SU-DHL-6 (cell line): Measurements from ENCODE around the gene PTGIR.

Source experiments
- H2AFZ ChIP-seq: fragments of 200-600 bp; sonication (generic); 2 replicates; pipeline ENCODE4 v1.6.1; 2014; ENCODE audit warnings: low read depth, mild to moderate bottlenecking, moderate library complexity, mixed read lengths, antibody characterized with exemption, low read length; ENCODE audit not compliant: severe bottlenecking
- H3F3A ChIP-seq: fragments of 200-600 bp; shearing (Covaris generic); 2 replicates; pipeline ENCODE4 v1.6.0; 2016; ENCODE audit warnings: antibody characterized with exemption, mild to moderate bottlenecking; ENCODE audit not compliant: insufficient read depth
- H3K27ac ChIP-seq: fragments of 200-600 bp; sonication (generic); 2 replicates; pipeline ENCODE4 v1.5.1; 2016; ENCODE audit warnings: low read depth, mild to moderate bottlenecking, low read length, moderate library complexity, mixed read lengths
- H3K27me3 ChIP-seq: fragments of 200-600 bp; sonication (generic), shearing (Covaris generic); 2 replicates; pipeline ENCODE4 v1.6.0; 2014; ENCODE audit warnings: mild to moderate bottlenecking, low read length
- H3K36me3 ChIP-seq: fragments of 200-600 bp; sonication (generic); 2 replicates; pipeline ENCODE4 v1.6.1; 2014; ENCODE audit warnings: mild to moderate bottlenecking, low read length, mixed read lengths
- H3K4me2 ChIP-seq: fragments of 300-600, 200-600 bp; shearing (Covaris generic), sonication (generic); 2 replicates; pipeline ENCODE4 v1.6.0; 2014; ENCODE audit warnings: low read length, low read depth, mild to moderate bottlenecking; ENCODE audit not compliant: poor library complexity, severe bottlenecking
- H3K4me3 ChIP-seq: fragments of 200-600 bp; sonication (generic); 2 replicates; pipeline ENCODE4 v1.5.1; 2014; ENCODE audit warnings: antibody characterized with exemption, low read length, mild to moderate bottlenecking, mixed read lengths; ENCODE audit not compliant: insufficient read depth, poor library complexity, severe bottlenecking
- H3K79me2 ChIP-seq: fragments of 200-600 bp; sonication (generic); 2 replicates; pipeline ENCODE4 v1.6.1; 2014; ENCODE audit warnings: mild to moderate bottlenecking, low read length, moderate library complexity; ENCODE audit not compliant: insufficient read depth
- H3K9ac ChIP-seq: fragments of 200-600 bp; sonication (generic); 2 replicates; pipeline ENCODE4 v1.7.0; 2014; ENCODE audit warnings: mild to moderate bottlenecking, low read length
- H3K9me2 ChIP-seq: fragments of 200-600 bp; sonication (generic); replicated peaks from 2 replicates; pipeline ENCODE4 v1.6.1; 2014; ENCODE audit warnings: low read length; ENCODE audit not compliant: insufficient read depth
- H3K9me3 ChIP-seq: fragments of 200-600 bp; sonication (generic); 2 replicates; pipeline ENCODE4 v1.6.1; 2014; ENCODE audit warnings: low read length, mixed read lengths; ENCODE audit not compliant: insufficient read depth
- H4K20me1 ChIP-seq: fragments of 200-600 bp; sonication (generic); 2 replicates; pipeline ENCODE4 v1.6.1; 2014; ENCODE audit warnings: low read depth, mild to moderate bottlenecking, antibody characterized with exemption, low read length, moderate library complexity, mixed read lengths
- CTCF ChIP-seq: fragments of 200-600 bp; sonication (generic); IDR thresholded peaks from one replicate; pipeline ENCODE4 v1.5.1; 2017; ENCODE audit warnings: antibody characterized with exemption, mild to moderate bottlenecking, low read length, moderate library complexity; ENCODE audit not compliant: insufficient read depth, poor library complexity, severe bottlenecking
- EZH2phosphoT487 ChIP-seq: fragments of 200-600 bp; sonication (generic), shearing (Covaris generic); conservative IDR thresholded peaks from 2 replicates; pipeline ENCODE4 v1.6.1; 2018; ENCODE audit warnings: mild to moderate bottlenecking, antibody characterized with exemption, low read length, moderate library complexity, mixed read lengths

PTGIR gene

GRCh38 chr19:46637224-46637623, 12.3 kb upstream of the PTGIR start:
- Histone ChIP-seq H3F3A (no peaks in the 10 kb centered on the region), H3K36me3 (no peaks in the 10 kb centered on the region), H2AFZ (no peak overlapping the region), H3K4me3 (no peak overlapping the region), H3K27me3 (no peaks in the 10 kb centered on the region), H3K4me2 (no peak overlapping the region), H3K27ac (no peak overlapping the region), H3K9me2 (no peaks in the 10 kb centered on the region), H3K9ac (no peak overlapping the region), H3K9me3 (no peaks in the 10 kb centered on the region), H3K79me2 (no peaks in the 10 kb centered on the region), H4K20me1 (no peaks in the 10 kb centered on the region)
- TF ChIP-seq CTCF (no peak), EZH2phosphoT487 (no peak)

- Histone ChIP-seq H3F3A (no peaks in the 10 kb centered on the region), H3K36me3 (no peaks in the 10 kb centered on the region), H3K9me3 (no peaks in the 10 kb centered on the region), H3K4me2 (no peak within 1 kb of the TSS), H3K9ac (no peak within 1 kb of the TSS), H2AFZ (no peak within 1 kb of the TSS), H3K27ac (no peak within 1 kb of the TSS), H3K27me3 (no peaks in the 10 kb centered on the region), H3K9me2 (no peaks in the 10 kb centered on the region), H4K20me1 (no peaks in the 10 kb centered on the region), H3K79me2 (no peaks in the 10 kb centered on the region), H3K4me3 (no peak within 1 kb of the TSS)
- TF ChIP-seq CTCF, result no peak
- TF ChIP-seq EZH2phosphoT487, result no peak
These were observed 11.3 kb upstream of the PTGIR start, which contains the start of gene GNG8 for GRCh38 chr19:46635920-46636761. Gene GNG8 (minus strand): TSS chr19:46636202. CDS start chr19:46634682, 1,520 bp downstream.

GRCh38 chr19:46634656-46635218, 9.8 kb upstream of the PTGIR start:
- Histone ChIP-seq H3K36me3 (no peaks in the 10 kb centered on the region), H3K27ac (no peak overlapping the region), H3K27me3 (no peaks in the 10 kb centered on the region), H3F3A (no peaks in the 10 kb centered on the region), H2AFZ (no peak overlapping the region), H4K20me1 (no peaks in the 10 kb centered on the region), H3K4me3 (no peak overlapping the region), H3K79me2 (no peaks in the 10 kb centered on the region), H3K4me2 (no peak overlapping the region), H3K9me3 (no peaks in the 10 kb centered on the region), H3K9me2 (no peaks in the 10 kb centered on the region), H3K9ac (no peak overlapping the region)
- TF ChIP-seq CTCF, result no peak
- no peak for TF ChIP-seq EZH2phosphoT487
